ENCODE results near the gene PCDHGA3.
"Not testable (repeated sequence)": the region's sequence is repeated elsewhere in the genome, so short reads cannot be mapped to it uniquely, and the experiment has no call there.

The PCDHGA3 gene

GRCh38 chr5:141343242-141343952, at the start of gene PCDHGA3:
TSS of gene PCDHGA3 (plus strand) at chr5:141343829. CDS start at chr5:141344034, 205 bp downstream.
- no peak for DNase-seq

DNA sequence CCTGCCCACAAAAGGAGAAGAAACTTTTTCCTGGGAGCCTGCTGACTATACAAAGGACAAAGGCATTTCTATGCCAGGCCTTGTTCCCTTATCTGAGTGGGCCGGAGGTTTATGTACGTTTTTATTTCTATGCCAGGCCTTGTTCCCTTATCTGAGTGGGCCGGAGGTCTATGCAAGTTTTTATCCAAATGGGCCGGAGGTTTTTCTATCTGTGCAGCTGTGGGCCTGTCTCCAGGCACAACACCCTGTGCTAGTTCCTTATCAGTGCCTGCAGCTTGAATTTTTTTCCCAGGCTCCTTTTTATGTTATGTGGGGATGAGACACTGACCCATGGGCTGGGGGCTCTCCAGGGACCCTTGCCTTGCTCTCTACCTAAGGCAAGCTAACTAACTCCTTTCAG, 45.3 kb upstream of the PCDHGA3 start:
- DNase-seq = no peak

DNA sequence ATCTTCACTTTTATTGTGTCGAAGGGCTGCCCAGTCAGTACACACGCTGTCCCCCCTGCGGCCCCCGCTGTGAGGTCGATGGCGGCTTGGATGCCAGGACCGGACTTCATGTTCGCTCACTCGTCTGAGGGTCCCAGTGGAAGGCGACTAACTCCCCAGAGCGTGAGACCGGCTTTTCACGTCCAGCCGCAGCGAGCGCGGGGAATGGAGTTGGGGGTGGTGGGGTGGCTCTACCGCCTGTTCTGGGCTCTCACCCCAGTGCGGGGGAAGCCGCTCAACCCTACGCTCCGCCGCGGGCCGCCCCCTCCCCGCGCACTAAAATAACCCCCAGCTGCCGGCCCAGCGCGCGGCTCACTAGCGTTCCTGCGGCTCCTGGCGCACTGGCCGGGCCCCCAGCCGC, 39.9 kb upstream of the PCDHGA3 start, which contains the start of gene SLC25A2:
TSS of gene SLC25A2 (minus strand) at position 294 of the 400 bp plus-strand sequence. CDS start at position 110, 184 bp downstream.
- no peak for DNase-seq

- no peak for DNase-seq
Observed at GRCh38 chr5:141306630-141307029, 37.0 kb upstream of the PCDHGA3 start.

- DNase-seq = no peak
Observed at GRCh38 chr5:141313711-141314110, 29.9 kb upstream of the PCDHGA3 start.

- DNase-seq = not testable (repeated sequence)
Observed at GRCh38 chr5:141316963-141317362, 26.7 kb upstream of the PCDHGA3 start.

GRCh38 chr5:141319202-141319601, 24.4 kb upstream of the PCDHGA3 start:
- DNase-seq = no peak

- DNase-seq = no peak
Observed at GRCh38 chr5:141319699-141320098, 23.9 kb upstream of the PCDHGA3 start.

DNA sequence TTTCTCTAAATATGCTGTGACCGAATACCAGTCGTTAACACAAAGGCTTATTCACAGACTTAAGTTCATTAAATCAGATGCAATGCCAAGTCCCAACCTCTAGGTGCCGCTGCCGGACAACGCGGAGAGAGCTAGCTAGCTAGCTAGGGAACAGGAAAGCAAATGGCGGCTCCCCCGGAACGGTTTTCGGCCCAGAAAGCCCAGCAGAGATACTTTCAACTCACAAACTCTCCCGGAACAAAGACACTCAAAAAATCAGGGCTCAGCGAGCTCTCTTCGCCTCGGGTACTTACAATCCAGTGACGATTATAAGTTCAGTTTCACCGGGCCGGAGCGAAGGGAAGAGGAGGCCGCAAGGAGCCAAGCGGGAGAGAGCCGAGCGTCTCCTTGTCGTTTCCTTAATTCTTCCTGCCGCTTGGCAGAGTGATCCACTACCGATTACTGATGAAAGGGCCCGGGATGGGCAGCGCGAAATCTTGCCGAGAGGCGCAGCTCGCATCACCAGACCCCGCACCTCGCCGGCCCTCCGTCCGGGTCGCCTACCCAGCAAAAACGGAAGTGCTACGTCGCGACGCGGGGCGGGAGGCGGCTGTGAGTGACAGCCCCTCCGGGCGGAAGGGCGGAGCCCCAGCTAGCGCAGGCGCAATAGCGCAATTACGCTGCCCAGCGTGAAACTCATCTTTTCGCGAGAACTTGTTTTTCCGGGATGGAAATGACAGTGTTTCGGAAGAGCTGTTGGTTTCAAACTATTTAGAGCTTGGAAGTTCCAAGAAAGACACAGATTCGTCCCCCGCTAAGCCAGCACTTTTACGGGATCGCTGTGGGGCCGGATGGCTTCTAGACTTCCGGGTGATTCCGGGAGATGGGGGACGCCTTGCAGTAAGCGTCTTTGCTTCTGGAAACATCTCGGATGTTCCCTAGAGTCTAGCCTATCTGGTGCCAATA, 23.1 kb upstream of the PCDHGA3 start, which contains the start of gene TAF7:
TSS of gene TAF7 (minus strand) at position 560 of the 945 bp plus-strand sequence. CDS start 740 bp downstream, outside the sequence.
- peak; percentile 81 for DNase-seq

DNA sequence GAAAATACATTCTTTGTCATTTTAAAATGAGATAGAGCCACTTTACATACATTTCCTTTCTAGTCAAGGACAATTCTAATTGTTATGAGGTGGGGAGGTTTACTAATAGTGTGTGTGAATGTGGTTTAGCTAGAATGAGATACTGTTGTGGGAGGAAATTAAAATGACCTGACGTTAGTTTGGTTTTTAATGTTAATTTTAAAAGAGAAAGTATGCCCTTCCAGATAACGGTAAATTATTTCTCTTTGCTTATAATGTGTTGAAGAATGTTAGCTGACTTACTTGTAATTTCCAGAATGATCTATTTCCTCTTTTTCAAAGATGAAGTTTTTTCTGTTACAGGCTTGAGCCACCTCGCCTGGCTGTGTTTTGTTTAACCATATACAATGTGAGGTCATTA, 21.4 kb upstream of the PCDHGA3 start:
- DNase-seq = no peak

DNA sequence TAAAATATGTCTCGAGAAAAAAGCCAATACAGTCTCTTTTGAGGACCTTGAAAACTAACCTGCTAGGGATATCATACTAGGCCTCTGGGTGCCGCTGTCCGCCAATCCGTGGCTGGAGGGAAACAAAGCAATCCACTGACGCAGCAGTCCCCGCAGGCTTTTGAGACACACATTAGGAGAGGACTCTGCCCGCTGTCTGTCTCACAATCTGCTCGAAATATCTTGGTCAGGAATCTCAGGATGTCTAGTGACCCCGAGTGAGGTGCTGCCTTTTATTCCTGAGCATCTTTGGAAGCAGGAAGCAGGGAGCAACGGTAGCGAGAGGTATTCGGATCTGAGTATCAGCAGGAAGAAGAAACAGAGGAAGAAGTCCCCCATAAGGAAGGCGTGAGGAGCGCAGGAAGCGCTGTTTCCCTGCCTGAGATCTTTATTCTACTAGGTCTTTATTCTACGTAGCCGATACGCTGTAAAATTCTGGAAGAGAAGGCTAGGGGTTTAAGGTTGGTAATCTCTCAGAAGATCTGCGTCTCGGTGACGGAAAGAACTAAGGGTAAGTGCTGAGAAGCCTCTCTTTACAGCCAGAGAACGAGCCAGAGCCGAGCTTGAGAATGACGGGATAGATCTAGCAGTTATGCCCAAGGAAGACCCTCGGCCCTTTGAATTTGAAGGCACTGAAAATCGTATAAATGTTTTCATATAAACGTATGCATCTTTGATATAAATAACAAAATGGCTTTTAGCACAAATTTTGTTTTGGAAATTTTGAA, 17.4 kb upstream of the PCDHGA3 start:
- DNase-seq = peak; percentile 46

DNA sequence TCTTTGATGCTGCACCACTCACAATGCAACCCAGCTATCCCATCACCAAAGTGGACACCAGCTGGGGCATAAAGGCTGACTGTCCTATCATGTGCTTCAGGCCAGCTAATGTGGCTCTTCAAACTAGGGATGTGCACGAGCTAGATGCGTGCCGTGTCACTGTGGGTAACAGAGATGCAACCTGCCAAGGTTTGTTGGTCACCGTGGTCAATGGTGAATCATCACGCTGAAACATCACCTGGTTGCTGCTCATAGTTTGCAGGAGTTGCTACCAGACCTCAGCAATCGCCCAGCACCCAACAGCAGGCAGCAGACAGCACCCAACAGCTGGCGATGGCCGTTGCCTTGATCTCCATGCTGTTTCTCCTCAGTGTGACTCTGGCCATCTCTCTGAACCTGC, 15.4 kb upstream of the PCDHGA3 start:
- no peak for DNase-seq

GRCh38 chr5:141330299-141331080, 13.1 kb upstream of the PCDHGA3 start, which contains the start of gene PCDHGA1:
TSS of gene PCDHGA1 (plus strand) at chr5:141330514.
- DNase-seq = peak; percentile 62

DNA sequence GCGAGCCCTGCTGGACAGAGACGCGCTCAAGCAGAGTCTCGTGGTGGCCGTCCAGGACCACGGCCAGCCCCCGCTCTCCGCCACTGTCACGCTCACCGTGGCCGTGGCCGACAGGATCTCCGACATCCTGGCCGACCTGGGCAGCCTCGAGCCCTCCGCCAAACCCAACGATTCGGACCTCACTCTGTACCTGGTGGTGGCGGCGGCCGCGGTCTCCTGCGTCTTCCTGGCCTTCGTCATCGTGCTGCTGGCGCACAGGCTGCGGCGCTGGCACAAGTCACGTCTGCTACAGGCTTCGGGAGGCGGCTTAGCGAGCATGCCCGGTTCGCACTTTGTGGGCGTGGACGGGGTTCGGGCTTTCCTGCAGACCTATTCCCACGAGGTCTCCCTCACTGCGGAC, 11.1 kb upstream of the PCDHGA3 start:
- not testable (repeated sequence) for DNase-seq

DNA sequence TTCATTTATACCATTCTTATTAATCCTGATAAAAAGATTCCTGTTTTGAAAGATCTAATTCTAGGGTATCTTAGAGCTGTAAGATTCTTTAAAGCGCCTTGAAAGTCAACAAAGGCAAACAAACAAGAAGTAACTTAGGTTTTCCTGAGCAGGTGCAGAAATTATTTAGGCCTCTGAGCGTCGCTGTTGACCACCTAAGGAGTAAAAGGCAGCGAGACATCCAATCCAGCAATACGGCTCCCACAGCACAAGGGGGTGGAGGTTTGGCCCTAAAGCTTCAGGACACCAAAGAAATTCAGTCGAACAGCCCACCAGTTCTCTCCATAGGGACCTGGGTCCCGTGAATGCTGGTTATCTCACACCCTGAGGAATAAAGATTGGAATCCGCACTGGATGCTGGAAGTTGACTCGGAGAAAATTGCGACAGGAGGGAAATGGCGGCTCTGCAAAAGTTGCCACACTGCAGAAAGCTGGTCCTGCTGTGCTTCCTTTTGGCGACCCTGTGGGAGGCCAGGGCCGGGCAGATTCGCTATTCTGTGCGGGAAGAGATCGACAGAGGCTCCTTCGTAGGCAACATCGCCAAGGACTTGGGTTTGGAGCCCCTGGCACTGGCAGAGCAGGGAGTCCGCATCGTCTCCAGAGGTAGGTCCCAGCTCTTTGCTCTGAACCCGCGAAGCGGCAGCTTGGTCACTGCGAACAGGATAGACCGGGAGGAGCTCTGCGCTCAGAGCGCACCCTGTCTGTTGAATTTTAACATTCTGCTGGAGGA, 4.9 kb upstream of the PCDHGA3 start, which contains the start of gene PCDHGA2:
TSS of gene PCDHGA2 (plus strand) at position 223 of the 769 bp plus-strand sequence.
- DNase-seq = no peak

DNA sequence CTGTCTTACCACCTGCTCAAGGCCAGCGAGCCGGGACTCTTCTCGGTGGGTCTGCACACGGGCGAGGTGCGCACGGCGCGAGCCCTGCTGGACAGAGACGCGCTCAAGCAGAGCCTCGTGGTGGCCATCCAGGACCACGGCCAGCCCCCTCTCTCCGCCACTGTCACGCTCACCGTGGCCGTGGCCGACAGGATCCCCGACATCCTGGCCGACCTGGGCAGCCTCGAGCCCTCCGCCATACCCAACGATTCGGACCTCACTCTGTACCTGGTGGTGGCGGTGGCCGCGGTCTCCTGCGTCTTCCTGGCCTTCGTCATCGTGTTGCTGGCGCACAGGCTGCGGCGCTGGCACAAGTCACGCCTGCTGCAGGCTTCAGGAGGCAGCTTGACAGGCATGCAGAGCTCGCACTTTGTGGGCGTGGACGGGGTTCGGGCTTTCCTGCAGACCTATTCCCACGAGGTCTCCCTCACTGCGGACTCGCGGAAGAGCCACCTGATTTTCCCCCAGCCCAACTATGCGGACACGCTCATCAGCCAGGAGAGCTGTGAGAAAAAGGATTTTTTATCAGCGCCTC, 2.8 kb upstream of the PCDHGA3 start:
- DNase-seq = not testable (repeated sequence)

GRCh38 chr5:141342773-141343172, 856 bp upstream of the PCDHGA3 start:
- no peak for DNase-seq

DNA sequence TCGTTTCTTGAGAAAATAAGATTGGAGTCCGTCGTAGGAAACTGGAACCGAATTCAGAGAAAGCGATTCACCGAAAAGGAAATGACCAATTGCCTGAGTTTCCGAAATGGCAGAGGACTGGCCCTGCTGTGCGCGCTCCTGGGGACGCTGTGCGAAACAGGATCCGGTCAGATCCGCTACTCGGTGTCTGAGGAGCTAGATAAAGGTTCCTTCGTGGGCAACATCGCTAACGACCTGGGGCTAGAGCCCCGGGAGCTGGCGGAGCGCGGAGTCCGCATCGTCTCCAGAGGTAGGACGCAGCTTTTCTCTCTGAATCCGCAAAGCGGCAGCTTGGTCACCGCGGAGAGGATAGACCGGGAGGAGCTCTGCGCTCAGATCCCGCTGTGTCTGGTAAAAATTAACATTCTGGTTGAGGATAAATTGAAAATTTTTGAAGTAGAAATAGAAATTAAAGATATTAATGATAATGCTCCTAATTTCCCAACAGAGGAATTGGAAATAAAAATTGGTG, 379 bp downstream of the PCDHGA3 start:
- no peak for DNase-seq

DNA sequence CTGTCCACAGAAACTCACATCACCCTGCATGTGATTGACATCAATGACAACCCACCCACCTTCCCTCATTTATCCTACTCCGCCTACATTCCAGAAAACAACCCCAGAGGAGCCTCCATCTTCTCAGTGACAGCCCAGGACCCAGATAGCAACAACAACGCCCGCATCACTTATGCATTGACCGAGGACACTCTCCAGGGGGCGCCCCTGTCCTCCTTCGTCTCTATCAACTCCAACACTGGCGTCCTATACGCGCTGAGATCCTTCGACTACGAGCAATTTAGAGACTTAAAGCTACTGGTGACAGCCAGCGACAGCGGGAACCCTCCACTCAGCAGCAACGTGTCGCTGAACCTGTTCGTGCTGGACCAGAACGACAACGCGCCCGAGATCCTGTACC, 1.7 kb downstream of the PCDHGA3 start:
- no peak for DNase-seq

DNA sequence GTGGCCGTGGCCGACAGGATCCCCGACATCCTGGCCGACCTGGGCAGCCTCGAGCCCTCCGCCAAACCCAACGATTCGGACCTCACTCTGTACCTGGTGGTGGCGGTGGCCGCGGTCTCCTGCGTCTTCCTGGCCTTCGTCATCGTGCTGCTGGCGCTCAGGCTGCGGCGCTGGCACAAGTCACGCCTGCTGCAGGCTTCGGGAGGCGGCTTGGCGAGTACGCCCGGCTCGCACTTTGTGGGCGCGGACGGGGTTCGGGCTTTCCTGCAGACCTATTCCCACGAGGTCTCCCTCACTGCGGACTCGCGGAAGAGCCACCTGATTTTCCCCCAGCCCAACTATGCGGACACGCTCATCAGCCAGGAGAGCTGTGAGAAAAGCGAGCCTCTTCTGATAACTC, 2.4 kb downstream of the PCDHGA3 start:
- DNase-seq = not testable (repeated sequence)

All from NCI-H526 treated with DMSO at 0.1 percent for 48 hours (cell line).